Activated CD4-positive, CD25-positive, alpha-beta regulatory T cell treated with anti-CD3 and anti-CD28 coated beads, Interleukin-2, amount 50 U/mL, for 24 hours (primary cell): ENCODE measurements around the gene MBD3L1.

Source experiments
- ATAC-seq, 2 donors: fragments of 150-1000 bp; cut with Tn5 transposase; one replicate each; pipeline ENCODE4 v1.10.0; 2021; ENCODE audit warnings: mild to moderate bottlenecking in 1 of 2, moderate library complexity in 1 of 2

The MBD3L1 gene

DNA sequence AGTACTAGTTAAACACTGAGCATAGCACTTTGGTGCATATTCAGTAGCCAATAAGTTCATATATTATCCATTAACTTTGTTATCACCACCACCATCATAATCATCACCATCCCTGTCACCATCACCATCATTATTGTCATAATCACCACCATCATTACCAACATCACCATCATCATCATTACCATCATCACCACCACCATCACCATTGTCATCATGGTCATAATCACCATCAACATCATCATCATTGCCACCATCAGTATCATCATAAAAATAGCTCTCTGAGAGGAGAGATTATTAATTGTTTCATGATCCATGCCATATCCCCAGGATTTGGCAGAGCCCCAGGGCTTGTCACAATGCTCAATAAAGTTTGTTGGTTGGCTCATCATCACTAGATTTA lies 49.3 kb downstream of the MBD3L1 start:
- ATAC-seq: no peak

DNA sequence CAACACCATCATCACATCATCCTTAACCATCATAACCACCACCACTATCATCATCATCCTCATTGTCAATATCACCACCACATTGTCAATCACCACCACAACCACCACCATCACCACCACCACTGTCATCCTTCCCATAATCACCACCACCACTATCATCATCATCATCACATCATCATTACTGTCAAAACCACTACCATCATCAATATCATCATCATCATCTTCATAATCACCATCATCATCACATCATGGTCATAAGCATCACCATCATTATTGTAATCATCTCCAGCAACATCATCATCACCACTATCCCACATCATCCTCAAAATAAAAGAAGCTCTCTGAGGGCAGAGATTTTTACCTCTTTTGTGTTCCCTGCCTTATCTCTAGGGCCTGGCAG lies 52.2 kb downstream of the MBD3L1 start:
- ATAC-seq: no peak

DNA sequence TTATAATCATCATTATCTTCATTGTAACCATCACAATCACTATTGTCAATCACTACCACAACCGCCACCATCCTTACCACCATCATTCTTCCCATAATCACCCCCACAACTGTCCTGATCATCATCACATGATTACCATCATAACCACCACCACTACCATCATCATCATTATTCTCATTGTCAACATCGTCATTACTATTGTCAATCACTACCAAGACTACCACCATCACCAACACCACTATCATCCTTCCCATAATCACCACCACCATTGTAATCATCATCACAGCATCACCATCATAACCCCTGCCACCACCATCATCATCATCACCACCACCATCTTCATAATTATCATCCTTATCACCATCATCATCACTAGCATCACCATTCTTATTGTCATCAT lies 55.2 kb downstream of the MBD3L1 start:
- no peak for ATAC-seq

DNA sequence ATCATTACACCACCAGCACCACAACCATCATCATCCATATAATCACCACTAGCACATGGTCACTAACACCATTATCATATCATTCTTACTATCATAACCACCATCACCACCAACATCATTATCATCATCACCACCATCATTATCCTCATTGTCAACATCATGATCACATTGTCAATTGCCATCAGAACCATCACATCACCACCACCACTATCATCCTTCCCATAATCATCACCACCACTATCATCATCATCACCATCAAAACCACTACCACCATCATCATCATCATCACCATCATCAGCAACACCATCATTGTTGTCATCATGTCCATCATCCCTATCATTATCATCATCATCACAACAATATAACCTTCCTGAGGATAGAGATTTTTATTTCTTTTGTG lies 58.1 kb downstream of the MBD3L1 start:
- no peak for ATAC-seq
